Sigmoid colon (tissue), 4 donors: ENCODE data around the gene GK.
A peak's percentile ranks its signal among the peaks of the same experiment; 100 is the strongest.

Experiments used
- CTCF ChIP-seq, 4 experiments: fragments of 450-650 bp in 3 of 4; fragments of 200-600 bp in 1 of 4; IDR thresholded peaks; one replicate each; pipeline ENCODE4 v1.5.1; 2016 to 2019; ENCODE audit warnings: antibody characterized with exemption in 4 of 4, mild to moderate bottlenecking in 3 of 4, moderate library complexity in 2 of 4
- EP300 ChIP-seq, 4 donors: sonication (generic); formaldehyde crosslinking; IDR thresholded peaks; one replicate each; pipeline ENCODE4 v1.6.1; 2017; ENCODE audit warnings: antibody characterized with exemption in 4 of 4
- POLR2AphosphoS5 ChIP-seq, 4 donors: sonication (generic); formaldehyde crosslinking; IDR thresholded peaks; one replicate each; pipeline ENCODE4 v1.6.1; 2017; ENCODE audit warnings: antibody characterized with exemption in 4 of 4

GRCh38 chrX:30659421-30659820, 6.2 kb downstream of the GK start:
- TF ChIP-seq EP300 (IDR thresholded peaks at IDR 0.05) (no peak), POLR2AphosphoS5 (IDR thresholded peaks at IDR 0.05) (peak in 1 of 4 donors; percentile 29), CTCF (IDR thresholded peaks at IDR 0.05) (no peak)
